Spleen (tissue), 7 donors: Measurements from ENCODE around the gene PANX2.

Source experiments
- POLR2A ChIP-seq, 3 donors: fragments of 450-650 bp; IDR thresholded peaks; one replicate each; pipeline ENCODE4 v1.5.1; 2017; ENCODE audit warnings: antibody characterized with exemption in 3 of 3, mild to moderate bottlenecking in 1 of 3
- TF ChIP-seq, protein P1 (sequence below), 11 experiments: fragments of 200-600 bp in 7 of 11; fragments of 450-650 bp in 4 of 11; sonication (generic) in 4 of 11; IDR thresholded peaks in 8 of 11; conservative IDR thresholded peaks in 3 of 11; 1 replicate in 7 of 11; 2 replicates in 4 of 11; pipeline versions ENCODE4 v1.4.0 to v1.8.0; 2016 to 2021; ENCODE audit warnings: antibody characterized with exemption in 11 of 11, inconsistent platforms in 4 of 11, mild to moderate bottlenecking in 1 of 11
- donor health status: DM: no; HTN: no; CAD: no; lungs with moderate emphysema.
- donor health status: DM: no; HTN: no; CAD: no.
- donor health status: DM: no; HTN: no; CAD: no.

- no peak for TF ChIP-seq POLR2A (IDR thresholded peaks at IDR 0.05)
- TF ChIP-seq, protein P1, sequence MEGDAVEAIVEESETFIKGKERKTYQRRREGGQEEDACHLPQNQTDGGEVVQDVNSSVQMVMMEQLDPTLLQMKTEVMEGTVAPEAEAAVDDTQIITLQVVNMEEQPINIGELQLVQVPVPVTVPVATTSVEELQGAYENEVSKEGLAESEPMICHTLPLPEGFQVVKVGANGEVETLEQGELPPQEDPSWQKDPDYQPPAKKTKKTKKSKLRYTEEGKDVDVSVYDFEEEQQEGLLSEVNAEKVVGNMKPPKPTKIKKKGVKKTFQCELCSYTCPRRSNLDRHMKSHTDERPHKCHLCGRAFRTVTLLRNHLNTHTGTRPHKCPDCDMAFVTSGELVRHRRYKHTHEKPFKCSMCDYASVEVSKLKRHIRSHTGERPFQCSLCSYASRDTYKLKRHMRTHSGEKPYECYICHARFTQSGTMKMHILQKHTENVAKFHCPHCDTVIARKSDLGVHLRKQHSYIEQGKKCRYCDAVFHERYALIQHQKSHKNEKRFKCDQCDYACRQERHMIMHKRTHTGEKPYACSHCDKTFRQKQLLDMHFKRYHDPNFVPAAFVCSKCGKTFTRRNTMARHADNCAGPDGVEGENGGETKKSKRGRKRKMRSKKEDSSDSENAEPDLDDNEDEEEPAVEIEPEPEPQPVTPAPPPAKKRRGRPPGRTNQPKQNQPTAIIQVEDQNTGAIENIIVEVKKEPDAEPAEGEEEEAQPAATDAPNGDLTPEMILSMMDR (IDR thresholded peaks at IDR 0.05 in 8 of 11, conservative IDR thresholded peaks at IDR 0.05 in 3 of 11) = no peak
These were observed 16.4 kb downstream of the PANX2 start for GRCh38 chr22:50186761-50187523.
